ENCODE results near the gene ZCCHC2. TPM values are rescaled to one million over a fixed set of nuclear protein-coding genes. Genes with fewer than 3 reads are reported as not detected.

Gene ZCCHC2
- polyA plus RNA-seq, 2 of the 4 experiments (the other 2 are of a cell fraction): 7.6 to 12.5 TPM

- no peak for TF ChIP-seq CTCF (IDR thresholded peaks at IDR 0.05)
Measured at GRCh38 chr18:62485684-62486083, 37.1 kb upstream of the ZCCHC2 start (continued).

GRCh38 chr18:62486290-62486964, 36.4 kb upstream of the ZCCHC2 start:
- FAIRE-seq: no peak
- ChIA-PET CTCF (interaction anchor here (0.6 to 1.3 kb wide), 3 partner anchors 61 to 214 kb away, joined by 3 to 5 read pairs (median 3); no protein-coding TSS in a partner anchor), POLR2A (interaction anchor here (0.7 kb wide), 1 partner anchor 36 kb away, joined by 4 read pairs; the partner anchor contains the start of gene ZCCHC2)
- DNase-seq (ENCODE audit: low read depth in 1 of 2, low spot score in 1 of 2): peak; percentile 10 to 27
- peak overlapping the region; percentile 75 for H3K4me2 ChIP-seq
- peak overlapping the region in 1 of 2 experiments; percentile 73; a peak in 2 of 6 replicates for H3K27ac ChIP-seq
- peaks cover 18% of the 10 kb centered on the region for H3K4me1 ChIP-seq
- no peak for TF ChIP-seq JUN (IDR thresholded peaks at IDR 0.05)
- no peak for TF ChIP-seq MAFK (IDR thresholded peaks at IDR 0.05; ENCODE audit: partially characterized antibody)
- WGBS (ENCODE audit: missing lambda C conversion rate): 50% methylated on average over 4 of the region's 4 CpGs
- no peak overlapping the region for H3K4me3 ChIP-seq
- ATAC-seq: peak; percentile 70 to 80
- no peaks in the 10 kb centered on the region for H3K9me3 ChIP-seq

DNA sequence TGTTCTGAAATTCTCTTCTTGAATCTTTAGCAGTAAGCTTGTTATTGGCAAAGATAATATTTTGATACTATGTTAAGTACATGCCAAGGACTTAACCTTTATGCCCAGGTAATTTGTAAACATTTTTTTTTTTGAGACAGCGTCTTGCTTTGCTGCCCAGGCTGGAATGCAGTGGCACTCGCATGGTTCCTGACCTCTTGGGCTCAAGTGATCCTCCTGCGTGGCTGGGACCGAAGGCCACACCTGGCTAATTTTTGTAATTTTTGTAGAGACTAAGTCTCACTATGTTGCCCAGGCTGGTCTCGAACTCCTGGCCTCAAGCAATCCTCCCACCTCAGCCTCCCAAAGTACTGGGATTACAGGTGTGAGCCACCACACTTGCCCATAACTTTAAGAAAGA, 35.7 kb upstream of the ZCCHC2 start:
- FAIRE-seq (no peak), ATAC-seq (no peak), DNase-seq (ENCODE audit: low read depth in 1 of 2, low spot score in 1 of 2) (no peak)
- CTCF ChIA-PET: interaction anchor here (0.6 to 1.3 kb wide), 3 partner anchors 62 to 215 kb away, joined by 3 to 5 read pairs (median 3); no protein-coding TSS in a partner anchor
- peaks cover 18% of the 10 kb centered on the region for H3K4me1 ChIP-seq
- no peak overlapping the region for H3K4me2 ChIP-seq
- POLR2A ChIA-PET: no interaction called here
- no peak for TF ChIP-seq POLR2AphosphoS2 (conservative IDR thresholded peaks at IDR 0.05; ENCODE audit: low read length)
- no peak for TF ChIP-seq HOXA7 (CRISPR knock-in tag; IDR thresholded peaks at IDR 0.05)
- no peak for TF ChIP-seq ZFP36 (IDR thresholded peaks at IDR 0.05; ENCODE audit: borderline replicate concordance, partially characterized antibody)
- TF ChIP-seq CTCF (IDR thresholded peaks at IDR 0.05): no peak
- TF ChIP-seq, protein P1, sequence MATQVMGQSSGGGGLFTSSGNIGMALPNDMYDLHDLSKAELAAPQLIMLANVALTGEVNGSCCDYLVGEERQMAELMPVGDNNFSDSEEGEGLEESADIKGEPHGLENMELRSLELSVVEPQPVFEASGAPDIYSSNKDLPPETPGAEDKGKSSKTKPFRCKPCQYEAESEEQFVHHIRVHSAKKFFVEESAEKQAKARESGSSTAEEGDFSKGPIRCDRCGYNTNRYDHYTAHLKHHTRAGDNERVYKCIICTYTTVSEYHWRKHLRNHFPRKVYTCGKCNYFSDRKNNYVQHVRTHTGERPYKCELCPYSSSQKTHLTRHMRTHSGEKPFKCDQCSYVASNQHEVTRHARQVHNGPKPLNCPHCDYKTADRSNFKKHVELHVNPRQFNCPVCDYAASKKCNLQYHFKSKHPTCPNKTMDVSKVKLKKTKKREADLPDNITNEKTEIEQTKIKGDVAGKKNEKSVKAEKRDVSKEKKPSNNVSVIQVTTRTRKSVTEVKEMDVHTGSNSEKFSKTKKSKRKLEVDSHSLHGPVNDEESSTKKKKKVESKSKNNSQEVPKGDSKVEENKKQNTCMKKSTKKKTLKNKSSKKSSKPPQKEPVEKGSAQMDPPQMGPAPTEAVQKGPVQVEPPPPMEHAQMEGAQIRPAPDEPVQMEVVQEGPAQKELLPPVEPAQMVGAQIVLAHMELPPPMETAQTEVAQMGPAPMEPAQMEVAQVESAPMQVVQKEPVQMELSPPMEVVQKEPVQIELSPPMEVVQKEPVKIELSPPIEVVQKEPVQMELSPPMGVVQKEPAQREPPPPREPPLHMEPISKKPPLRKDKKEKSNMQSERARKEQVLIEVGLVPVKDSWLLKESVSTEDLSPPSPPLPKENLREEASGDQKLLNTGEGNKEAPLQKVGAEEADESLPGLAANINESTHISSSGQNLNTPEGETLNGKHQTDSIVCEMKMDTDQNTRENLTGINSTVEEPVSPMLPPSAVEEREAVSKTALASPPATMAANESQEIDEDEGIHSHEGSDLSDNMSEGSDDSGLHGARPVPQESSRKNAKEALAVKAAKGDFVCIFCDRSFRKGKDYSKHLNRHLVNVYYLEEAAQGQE (IDR thresholded peaks at IDR 0.05): no peak
- TF ChIP-seq KDM5A (IDR thresholded peaks at IDR 0.05): no peak
- TF ChIP-seq, protein P2, sequence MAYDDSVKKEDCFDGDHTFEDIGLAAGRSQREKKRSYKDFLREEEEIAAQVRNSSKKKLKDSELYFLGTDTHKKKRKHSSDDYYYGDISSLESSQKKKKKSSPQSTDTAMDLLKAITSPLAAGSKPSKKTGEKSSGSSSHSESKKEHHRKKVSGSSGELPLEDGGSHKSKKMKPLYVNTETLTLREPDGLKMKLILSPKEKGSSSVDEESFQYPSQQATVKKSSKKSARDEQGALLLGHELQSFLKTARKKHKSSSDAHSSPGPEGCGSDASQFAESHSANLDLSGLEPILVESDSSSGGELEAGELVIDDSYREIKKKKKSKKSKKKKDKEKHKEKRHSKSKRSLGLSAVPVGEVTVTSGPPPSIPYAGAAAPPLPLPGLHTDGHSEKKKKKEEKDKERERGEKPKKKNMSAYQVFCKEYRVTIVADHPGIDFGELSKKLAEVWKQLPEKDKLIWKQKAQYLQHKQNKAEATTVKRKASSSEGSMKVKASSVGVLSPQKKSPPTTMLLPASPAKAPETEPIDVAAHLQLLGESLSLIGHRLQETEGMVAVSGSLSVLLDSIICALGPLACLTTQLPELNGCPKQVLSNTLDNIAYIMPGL (CRISPR knock-in tag; IDR thresholded peaks at IDR 0.05; ENCODE audit: borderline replicate concordance): no peak
- no peak for TF ChIP-seq RARB (CRISPR knock-in tag; IDR thresholded peaks at IDR 0.05)
- no peak for TF ChIP-seq MAX (IDR thresholded peaks at IDR 0.05)
- TF ChIP-seq BHLHE40 (IDR thresholded peaks at IDR 0.05; ENCODE audit: low read depth, low read length): no peak
- TF ChIP-seq NPAS2 (CRISPR knock-in tag; IDR thresholded peaks at IDR 0.05; ENCODE audit: borderline replicate concordance): no peak
- no peak for TF ChIP-seq RFX5 (IDR thresholded peaks at IDR 0.05)
- no peak for TF ChIP-seq ZNF302 (CRISPR knock-in tag; IDR thresholded peaks at IDR 0.05)
- TF ChIP-seq RAD21 (conservative IDR thresholded peaks at IDR 0.05 in 1 of 2, IDR thresholded peaks at IDR 0.05 in 1 of 2): no peak
- no peak for TF ChIP-seq HOXB5 (CRISPR knock-in tag; IDR thresholded peaks at IDR 0.05)
- TF ChIP-seq PHF8 (IDR thresholded peaks at IDR 0.05; ENCODE audit: borderline replicate concordance, low read depth): no peak
- no peak for TF ChIP-seq FOSB (CRISPR knock-in tag; IDR thresholded peaks at IDR 0.05)
- no peak for TF ChIP-seq HOXB13 (CRISPR knock-in tag; IDR thresholded peaks at IDR 0.05; ENCODE audit: low read depth)
- WGBS (ENCODE audit: missing lambda C conversion rate): 96% methylated on average over 5 of the region's 5 CpGs
- H3K9me3 ChIP-seq: no peaks in the 10 kb centered on the region
- H3K4me3 ChIP-seq: no peak overlapping the region
- no peak overlapping the region for H3K27ac ChIP-seq
